Activated CD8-positive, alpha-beta memory T cell treated with anti-CD3 and anti-CD28 coated beads for 48 hours (primary cell): ENCODE results near the gene CCDC194.
"Not testable (repeated sequence)": the region's sequence is repeated elsewhere in the genome, so short reads cannot be mapped to it uniquely, and the experiment has no call there.

Source experiments
- DNase-seq, 3 experiments: peaks; one replicate each; pipeline ENCODE4 v3.0.0-alpha.2; 2020; ENCODE audit warnings: low read depth in 2 of 3, low spot score in 2 of 3

CCDC194 gene

GRCh38 chr19:17376935-17377600 is 16.9 kb downstream of the CCDC194 start, which contains the start of gene PLVAP:
TSS of gene PLVAP (minus strand) at chr19:17377342. CDS start at chr19:17377288, 54 bp downstream.
- no peak for DNase-seq

- DNase-seq: no peak
These were observed 23.9 kb downstream of the CCDC194 start for GRCh38 chr19:17370026-17370587.

GRCh38 chr19:17365361-17365760 is 28.6 kb downstream of the CCDC194 start:
- DNase-seq: no peak

DNA sequence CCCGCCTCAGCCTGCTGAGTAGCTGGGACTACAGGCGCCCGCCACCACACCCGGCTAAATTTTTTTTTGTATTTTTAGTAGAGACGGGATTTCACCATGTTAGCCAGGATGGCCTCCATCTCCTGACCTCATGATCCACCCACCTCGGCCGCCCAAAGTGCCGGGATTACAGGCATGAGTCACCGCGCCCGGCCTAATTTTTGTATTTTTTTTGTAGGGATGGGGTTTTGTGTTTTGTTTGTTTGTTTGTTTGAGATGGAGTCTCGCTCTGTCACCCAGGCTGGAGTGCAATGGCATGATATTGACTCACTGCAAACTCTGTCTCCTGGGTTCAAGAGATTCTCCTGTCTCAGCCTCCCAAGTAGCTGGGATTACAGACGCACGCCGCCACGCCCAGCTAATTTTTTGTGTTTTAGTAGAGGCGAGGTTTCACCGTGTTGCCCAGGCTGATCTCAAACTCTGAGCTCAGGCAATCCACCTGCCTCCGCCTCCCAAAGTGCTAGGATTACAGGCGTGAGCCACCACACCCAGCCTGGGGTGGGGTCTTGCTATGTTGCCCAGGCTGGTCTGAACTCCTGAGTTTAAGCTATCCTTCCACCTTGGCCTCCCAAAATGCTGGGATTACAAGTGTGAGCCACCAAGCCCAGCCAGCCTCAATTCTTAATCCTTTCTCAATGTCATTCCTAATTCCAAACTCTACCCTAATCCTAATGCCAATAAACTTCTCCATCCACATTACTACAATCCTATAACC is 30.0 kb downstream of the CCDC194 start:
- DNase-seq: not testable (repeated sequence)

DNA sequence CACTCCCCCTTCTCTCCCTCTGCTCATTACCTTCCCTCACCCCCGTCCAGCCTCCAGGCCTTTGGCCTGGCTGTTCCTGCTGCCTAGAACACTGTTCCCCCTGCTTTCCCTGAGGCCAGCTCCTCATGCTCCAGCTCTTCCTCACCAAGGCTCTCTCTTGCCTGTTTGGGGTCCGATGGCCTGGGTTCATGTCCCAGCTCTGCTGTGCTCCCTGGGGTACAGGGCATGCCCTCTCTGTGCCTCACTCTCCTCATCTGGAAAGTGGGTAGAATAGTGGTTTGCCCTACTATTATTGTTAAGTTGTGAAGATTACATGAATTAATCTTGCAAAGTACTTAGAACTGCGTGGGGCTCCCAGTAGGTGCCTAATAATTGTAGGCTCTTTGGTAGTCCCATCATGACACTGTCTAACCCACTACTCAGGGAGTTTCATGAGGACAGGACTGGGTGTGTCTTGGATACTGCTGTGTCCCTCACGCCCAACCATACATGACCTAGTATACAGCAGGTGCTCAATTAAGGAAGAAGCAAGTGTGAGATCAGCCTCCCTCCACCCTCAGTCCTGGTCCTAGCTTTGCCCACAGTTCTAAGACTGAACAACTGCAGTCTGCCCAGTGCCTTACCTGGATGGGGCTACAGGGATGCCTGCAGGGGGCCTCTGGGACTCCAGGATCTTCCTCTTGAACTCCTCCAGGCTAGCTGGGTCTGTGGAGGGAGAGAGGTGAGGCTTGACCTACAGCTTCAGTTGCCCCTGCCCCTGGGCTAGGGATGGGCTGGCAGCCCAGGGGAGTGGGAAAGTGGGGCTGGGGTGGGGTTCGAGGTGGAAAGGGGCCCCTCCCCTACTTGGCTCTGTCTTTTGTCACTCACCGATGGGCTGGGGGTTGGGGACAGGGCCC is 33.8 kb downstream of the CCDC194 start:
- DNase-seq: no peak

- DNase-seq: no peak
These were observed 35.6 kb downstream of the CCDC194 start for GRCh38 chr19:17358395-17358794.

DNA sequence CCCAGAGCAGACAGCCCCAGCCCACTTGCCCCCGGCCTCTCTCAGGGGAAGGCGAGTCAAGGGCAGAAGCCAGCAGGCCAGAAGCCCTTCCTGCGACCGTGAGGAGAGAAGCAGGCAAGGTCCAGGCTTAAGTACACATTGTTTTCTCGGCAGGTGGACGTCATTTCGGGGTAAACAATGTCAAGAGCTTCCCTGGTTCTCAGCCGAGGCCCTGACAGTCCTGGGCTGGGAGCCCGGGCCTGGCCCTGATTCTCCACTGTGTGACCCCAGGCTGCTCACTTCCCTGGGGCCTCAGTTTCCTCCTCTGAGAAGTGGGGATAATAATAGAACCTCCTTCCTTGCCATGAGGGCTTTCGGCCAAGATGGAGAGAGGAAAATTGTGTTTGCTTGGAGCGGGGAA is 36.3 kb downstream of the CCDC194 start:
- no peak for DNase-seq

DNA sequence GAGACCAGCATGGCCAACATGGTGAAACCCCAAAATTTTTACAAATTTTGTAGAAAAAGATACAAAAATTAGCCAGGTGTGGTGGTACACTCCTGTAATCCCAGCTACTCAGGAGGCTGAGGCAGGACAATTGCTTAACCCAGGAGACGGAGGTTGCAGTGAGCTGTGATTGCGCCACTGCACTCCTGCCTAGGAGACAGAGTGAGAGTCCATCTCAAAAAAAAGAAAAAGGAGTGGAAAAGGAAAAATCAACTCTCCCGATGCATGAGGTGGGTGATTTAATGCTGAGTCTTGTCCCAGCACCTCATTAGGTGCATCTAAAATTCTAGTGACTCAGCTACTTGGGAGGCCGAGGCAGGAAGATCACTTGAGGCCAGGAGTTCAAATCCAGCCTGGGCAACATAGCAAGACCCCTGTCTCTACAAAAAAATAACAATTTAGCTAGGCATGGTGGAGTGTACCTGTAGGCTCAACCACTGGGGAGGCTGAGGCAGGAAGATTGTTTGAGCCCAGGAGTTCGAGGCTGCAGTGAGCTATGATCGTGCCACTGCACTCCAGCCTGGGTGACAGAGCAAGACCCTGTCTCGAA is 36.8 kb downstream of the CCDC194 start:
- no peak for DNase-seq

DNA sequence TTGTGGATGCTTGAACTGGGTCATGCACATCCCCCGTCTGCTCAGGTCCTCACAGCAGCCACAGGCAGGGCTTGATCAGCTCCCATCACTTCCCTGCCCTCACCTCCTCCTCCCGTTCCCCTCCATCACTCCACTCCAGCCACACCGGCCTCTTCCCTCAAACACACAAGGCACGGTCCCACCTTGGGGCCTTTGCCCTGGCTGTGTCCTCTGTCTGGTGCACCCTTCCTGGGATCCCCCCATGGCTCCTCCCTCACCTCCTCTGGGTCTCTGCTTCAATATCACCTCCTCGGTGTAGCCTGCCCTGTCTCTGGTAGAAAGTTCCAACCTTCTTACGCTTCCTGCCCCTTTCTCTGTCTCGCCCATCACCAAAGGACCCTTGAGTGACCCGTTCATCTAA is 40.6 kb downstream of the CCDC194 start:
- no peak for DNase-seq

- no peak for DNase-seq
These were observed 41.3 kb downstream of the CCDC194 start for GRCh38 chr19:17352608-17353280.

DNA sequence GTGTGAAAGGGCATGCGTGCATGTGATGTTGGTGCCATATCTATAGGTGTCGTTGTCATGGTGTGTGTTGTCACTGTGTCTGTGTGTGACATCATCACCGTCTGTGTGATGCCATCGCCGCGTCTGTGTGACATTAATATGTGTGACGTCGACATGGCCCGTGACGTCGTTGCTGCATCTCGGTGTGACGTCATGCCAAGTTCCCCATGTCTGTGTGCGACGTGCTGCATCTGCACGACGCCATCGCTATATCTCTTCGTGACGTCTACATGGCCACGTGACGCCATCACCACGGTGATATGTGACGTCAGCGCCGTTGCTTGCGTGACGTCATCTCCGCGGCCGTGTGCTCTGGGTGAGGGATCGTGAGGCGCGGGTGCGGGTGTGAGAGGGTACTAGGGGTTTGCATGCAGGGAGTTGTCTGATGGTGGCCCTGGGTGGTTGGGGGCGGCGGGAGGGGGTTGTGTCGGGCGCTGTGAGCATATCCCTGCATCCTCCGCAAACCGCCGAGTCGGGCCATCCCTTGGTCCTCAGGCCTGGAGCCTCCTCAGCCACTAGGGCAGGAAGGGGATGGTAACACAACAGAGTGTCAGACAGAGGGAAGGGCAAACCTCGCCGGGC is 42.1 kb downstream of the CCDC194 start:
- DNase-seq: no peak

GRCh38 chr19:17348700-17349099 is 45.3 kb downstream of the CCDC194 start:
- DNase-seq: no peak

DNA sequence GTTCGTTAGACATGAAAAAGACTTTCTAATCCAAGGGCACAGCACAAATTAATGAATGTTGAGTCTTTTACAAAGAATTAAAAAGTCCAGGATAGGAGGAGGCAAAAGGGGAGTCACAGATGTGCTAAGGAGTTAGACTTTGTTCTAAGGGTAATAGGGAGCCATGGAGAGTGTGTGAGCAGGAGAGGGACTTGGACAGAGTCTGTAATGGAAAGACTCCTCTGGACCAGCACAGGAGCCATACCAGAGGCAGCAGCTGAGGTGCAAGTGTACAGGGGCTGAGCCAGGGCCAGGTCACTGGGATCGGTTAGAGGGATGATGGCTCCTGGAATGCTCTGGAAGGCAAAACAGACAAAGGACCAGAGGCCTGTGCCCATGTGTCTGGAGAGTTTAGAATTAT is 46.1 kb downstream of the CCDC194 start:
- no peak for DNase-seq

GRCh38 chr19:17347361-17347760 is 46.6 kb downstream of the CCDC194 start:
- DNase-seq: no peak

GRCh38 chr19:17346109-17346671 is 47.8 kb downstream of the CCDC194 start:
- DNase-seq: peak; percentile 57 to 75 (median 61)

DNA sequence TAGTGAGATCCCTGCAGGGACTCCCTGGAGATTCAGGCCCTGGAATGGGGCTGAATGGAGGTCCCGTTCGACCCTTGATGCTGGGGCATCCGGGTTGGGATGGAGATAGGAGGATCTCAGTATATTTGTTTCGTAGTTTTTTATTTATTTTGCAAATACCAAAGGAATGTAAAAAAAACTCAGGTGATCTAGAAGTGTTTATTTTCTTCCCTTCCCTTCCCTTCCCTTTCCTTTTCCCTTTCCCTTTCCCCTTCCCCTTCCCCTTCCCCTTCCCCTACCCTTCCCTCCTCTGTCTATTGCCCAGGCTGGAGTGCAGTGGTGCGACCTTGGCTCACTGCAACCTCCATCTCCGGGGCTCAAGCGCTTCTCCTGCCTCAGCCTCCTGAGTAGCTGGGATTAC is 52.2 kb downstream of the CCDC194 start:
- DNase-seq: no peak

DNA sequence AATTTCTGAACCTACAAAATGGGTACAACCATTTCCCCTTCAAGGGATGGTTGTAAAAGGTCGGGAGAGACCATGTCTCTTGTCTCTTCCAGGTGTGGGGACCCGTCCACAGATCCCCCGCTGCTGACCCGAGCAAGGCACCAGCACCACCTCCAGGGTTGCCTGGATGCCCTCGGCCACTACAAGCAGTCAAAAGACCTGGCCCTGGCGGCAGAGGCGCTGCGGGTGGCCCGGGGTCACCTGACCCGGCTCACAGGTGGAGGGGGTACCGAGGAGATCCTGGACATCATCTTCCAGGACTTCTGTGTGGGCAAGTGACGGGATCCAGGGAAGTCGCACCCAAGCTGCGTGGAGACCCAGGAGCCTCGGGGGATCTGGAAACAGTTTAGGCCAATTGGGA is 52.6 kb downstream of the CCDC194 start:
- no peak for DNase-seq

GRCh38 chr19:17340871-17341357 is 53.1 kb downstream of the CCDC194 start:
- DNase-seq: no peak
